K562 (cell line): Measurements from ENCODE around the gene CEP192.

Experiments used
- CHD4 ChIP-seq: fragments of 200-600 bp; sonication (generic); IDR thresholded peaks from 3 replicates; pipeline ENCODE4 v1.6.1; 2012; ENCODE audit warnings: low read depth, mild to moderate bottlenecking, mixed read lengths, low read length, inconsistent platforms; ENCODE audit not compliant: insufficient read depth, insufficient replicate concordance, poor library complexity, severe bottlenecking
- CTCF ChIP-seq, 3 experiments: IDR thresholded peaks in 2 of 3; conservative IDR thresholded peaks in 1 of 3; 2 replicates each; pipeline ENCODE4 v1.5.1; 2011 to 2012; ENCODE audit warnings: low read length in 3 of 3, mild to moderate bottlenecking in 3 of 3, control low read depth in 2 of 3, improper control_type of control experiment in 1 of 3, inconsistent platforms in 1 of 3, low read depth in 1 of 3, mixed read lengths in 1 of 3, moderate library complexity in 1 of 3; ENCODE audit not compliant: insufficient read depth in 2 of 3
- ETV6 ChIP-seq, 3 experiments: fragments of 150-350 bp in 1 of 3; sonication (generic) in 1 of 3; formaldehyde crosslinking in 1 of 3; IDR thresholded peaks; 2 replicates each; pipeline versions ENCODE4 v1.6.1 to v1.8.0; 2014 to 2022; ENCODE audit warnings: borderline replicate concordance in 2 of 3, low read depth in 2 of 3, antibody characterized with exemption in 1 of 3, low read length in 1 of 3, mild to moderate bottlenecking in 1 of 3, missing genetic modification reagents in 1 of 3
- MED1 ChIP-seq: sonication (generic); formaldehyde crosslinking; IDR thresholded peaks from 2 replicates; pipeline ENCODE4 v1.8.1; 2023; ENCODE audit warnings: missing genetic modification reagents, borderline replicate concordance
- SP2 ChIP-seq: IDR thresholded peaks from 2 replicates; pipeline ENCODE4 v1.6.1; 2011; ENCODE audit warnings: mild to moderate bottlenecking, low read depth, low read length, moderate library complexity; ENCODE audit not compliant: poor library complexity, severe bottlenecking; ENCODE audit errors: extremely low read depth
- TEAD1 ChIP-seq, 2 experiments: fragments of 450-650 bp in 1 of 2; sonication (generic) in 1 of 2; formaldehyde crosslinking; IDR thresholded peaks; 2 replicates each; pipeline versions ENCODE4 v1.4.0 to v1.8.0; 2020 to 2022; ENCODE audit warnings: mild to moderate bottlenecking in 2 of 2, missing genetic modification reagents in 1 of 2
- ZZZ3 ChIP-seq: fragments of 450-650 bp; IDR thresholded peaks from 2 replicates; pipeline ENCODE4 v1.6.1; 2016; ENCODE audit warnings: antibody characterized with exemption, mild to moderate bottlenecking, moderate library complexity

GRCh38 chr18:13131283-13131682 lies 140.1 kb downstream of the CEP192 start:
- TF ChIP-seq ZZZ3 = no peak
- no peak for TF ChIP-seq CTCF (IDR thresholded peaks at IDR 0.05 in 2 of 3, conservative IDR thresholded peaks at IDR 0.05 in 1 of 3; ENCODE audit: insufficient read depth in 2 of 3, low read depth in 1 of 3, low read length in 3 of 3)
- no peak for TF ChIP-seq MED1 (CRISPR knock-in tag)
- no peak for TF ChIP-seq SP2
- no peak for TF ChIP-seq CHD4
- no peak for TF ChIP-seq ETV6 (IDR thresholded peaks at IDR 0.05; ENCODE audit: borderline replicate concordance in 1 of 2, low read depth in 2 of 2, low read length in 1 of 2)
- no peak for TF ChIP-seq ETV6 (CRISPR knock-in tag; IDR thresholded peaks at IDR 0.05; ENCODE audit: borderline replicate concordance)
- no peak for TF ChIP-seq TEAD1 (CRISPR knock-in tag; IDR thresholded peaks at IDR 0.05)
